CD8-positive, alpha-beta memory T cell (primary cell): ENCODE data around the gene LCN15. TPM values are rescaled to one million over a fixed set of nuclear protein-coding genes. Genes with fewer than 3 reads are reported as not detected.
A peak's percentile ranks its signal among the peaks of the same experiment; 100 is the strongest.

Source experiments
- CTCF ChIA-PET: fragments of 350-600 bp; sonication (Branson Sonifier 250); formaldehyde crosslinking; loops from one replicate; lab custom pipeline; 2021; ENCODE audit warnings: antibody characterized with exemption; lab: Charles Lee
- POLR2A ChIA-PET: fragments of 350-600 bp; sonication (Branson Sonifier 250); formaldehyde crosslinking; loops from one replicate; lab custom pipeline; 2021; ENCODE audit warnings: antibody characterized with exemption; lab: Charles Lee
- DNase-seq, 5 donors: peaks; one replicate each; pipeline versions ENCODE4 v3.0.0 to v3.0.0-alpha.2; 2020 to 2022; ENCODE audit warnings: mixed read lengths in 1 of 5
- H3K27ac ChIP-seq: one replicate; pipeline ENCODE4 v1.7.0; 2013; ENCODE audit warnings: low read depth, mild to moderate bottlenecking, low read length, moderate library complexity
- H3K27me3 ChIP-seq: 2 replicates; pipeline ENCODE4 v1.7.0; 2013; ENCODE audit warnings: low read length, mild to moderate bottlenecking; ENCODE audit not compliant: insufficient read depth, poor library complexity, severe bottlenecking
- H3K36me3 ChIP-seq: 2 replicates; pipeline ENCODE4 v1.7.0; 2013; ENCODE audit warnings: mild to moderate bottlenecking, low read length, moderate library complexity; ENCODE audit not compliant: insufficient read depth
- H3K4me1 ChIP-seq: 2 replicates; pipeline ENCODE4 v1.7.0; 2013; ENCODE audit warnings: mild to moderate bottlenecking, low read length, moderate library complexity; ENCODE audit not compliant: insufficient read depth
- H3K4me3 ChIP-seq: 2 replicates; pipeline ENCODE4 v1.7.0; 2013; ENCODE audit warnings: mild to moderate bottlenecking, low read length
- H3K9me3 ChIP-seq: 2 replicates; pipeline ENCODE4 v1.7.0; 2013; ENCODE audit warnings: mild to moderate bottlenecking, low read length
- H3K27ac Mint-ChIP-seq, 8 donors: one replicate each; pipeline ENCODE4 v1.8.0; 2020 to 2021; ENCODE audit warnings: mixed read lengths in 8 of 8, mild to moderate bottlenecking in 6 of 8, inconsistent platforms in 3 of 8, moderate library complexity in 3 of 8
- H3K27me3 Mint-ChIP-seq, 2 donors: one replicate each; pipeline ENCODE4 v1.8.0; 2020 to 2021; ENCODE audit warnings: mixed read lengths in 2 of 2, mild to moderate bottlenecking in 1 of 2, moderate library complexity in 1 of 2
- H3K36me3 Mint-ChIP-seq, 3 donors: one replicate each; pipeline ENCODE4 v1.8.0; 2020 to 2021; ENCODE audit warnings: mixed read lengths in 3 of 3, inconsistent platforms in 1 of 3, mild to moderate bottlenecking in 1 of 3
- H3K4me1 Mint-ChIP-seq, 3 donors: one replicate each; pipeline ENCODE4 v1.8.0; 2020 to 2021; ENCODE audit warnings: mixed read lengths in 3 of 3, inconsistent platforms in 1 of 3, mild to moderate bottlenecking in 1 of 3
- H3K4me3 Mint-ChIP-seq, 7 donors: one replicate each; pipeline ENCODE4 v1.8.0; 2020 to 2021; ENCODE audit warnings: mixed read lengths in 7 of 7, mild to moderate bottlenecking in 6 of 7, moderate library complexity in 4 of 7, inconsistent platforms in 2 of 7
- H3K9me3 Mint-ChIP-seq, 5 donors: one replicate each; pipeline ENCODE4 v1.8.0; 2020 to 2022; ENCODE audit warnings: mixed read lengths in 5 of 5, mild to moderate bottlenecking in 3 of 5, moderate library complexity in 2 of 5, inconsistent platforms in 1 of 5
- polyA plus RNA-seq: library from polyadenylated mRNA; unstranded; fragments of 300-500 nt; fragmentation: Illumina TruSeq; gene quantifications from one replicate; pipeline ENCODE4 v1.2.3, GENCODE V29; 2021
- total RNA-seq, 2 experiments: library from RNA; stranded (reverse); gene quantifications; one replicate each; pipeline ENCODE4 v1.2.3, GENCODE V29; 2021

The LCN15 gene
- total and polyA plus RNA-seq, 3 experiments from 2014 or later, result not detected

GRCh38 chr9:136732444-136733178, 31.7 kb downstream of the LCN15 start:
- Mint-ChIP-seq H3K27ac (peak overlapping the region in 1 of 8 donors; percentile 32), H3K27me3 (peaks cover 0 to under 1% of the 10 kb centered on the region in 2 donors), H3K36me3 (peaks cover 0 to 1% (median 0%) of the 10 kb centered on the region in 3 donors), H3K4me1 (peaks cover 0 to under 1% (median 0%) of the 10 kb centered on the region in 3 donors), H3K9me3 (no peaks in the 10 kb centered on the region), H3K4me3 (no peak overlapping the region)
- DNase-seq, result no peak
- Histone ChIP-seq H3K36me3 (no peaks in the 10 kb centered on the region), H3K27ac (no peak overlapping the region), H3K4me1 (peaks cover 5% of the 10 kb centered on the region), H3K27me3 (no peaks in the 10 kb centered on the region), H3K9me3 (no peaks in the 10 kb centered on the region), H3K4me3 (no peak overlapping the region)
- ChIA-PET POLR2A (no interaction called here), CTCF (no interaction called here)

- H3K36me3 Mint-ChIP-seq, result peaks cover 4 to 23% (median 6%) of the 10 kb centered on the region in 3 donors
- peak overlapping the region in 2 of 8 donors; percentile 60 to 83 for H3K27ac Mint-ChIP-seq
- Histone ChIP-seq H3K27ac (no peak overlapping the region), H3K4me3 (no peak overlapping the region), H3K4me1 (peaks cover 28% of the 10 kb centered on the region), H3K36me3 (peaks cover 17% of the 10 kb centered on the region), H3K9me3 (no peaks in the 10 kb centered on the region), H3K27me3 (no peaks in the 10 kb centered on the region)
- H3K9me3 Mint-ChIP-seq, result no peaks in the 10 kb centered on the region
- peak overlapping the region in 4 of 7 donors; percentile 12 to 83 (median 52) for H3K4me3 Mint-ChIP-seq
- no peak for DNase-seq
- ChIA-PET POLR2A (interaction anchor here (1.4 kb wide), 1 partner anchor 43 kb away, joined by 3 read pairs; the partner anchor contains the start of gene AGPAT2), CTCF (interaction anchor here (0.9 kb wide), 1 partner anchor 58 kb away, joined by 3 read pairs; no protein-coding TSS in a partner anchor)
- peaks cover 0 to 7% of the 10 kb centered on the region in 2 donors for H3K27me3 Mint-ChIP-seq
- H3K4me1 Mint-ChIP-seq, result peaks cover 16 to 23% (median 17%) of the 10 kb centered on the region in 3 donors
Observed at GRCh38 chr9:136729926-136730325, 34.4 kb downstream of the LCN15 start.

GRCh38 chr9:136729144-136729543, 35.2 kb downstream of the LCN15 start:
- Mint-ChIP-seq H3K36me3 (peaks cover 8 to 31% (median 9%) of the 10 kb centered on the region in 3 donors), H3K4me1 (peaks cover 21 to 30% (median 22%) of the 10 kb centered on the region in 3 donors), H3K4me3 (peak overlapping the region; percentile 12 to 83 (median 50)), H3K9me3 (no peaks in the 10 kb centered on the region), H3K27ac (peak overlapping the region in 2 of 8 donors; percentile 9 to 83), H3K27me3 (peaks cover 0 to 7% of the 10 kb centered on the region in 2 donors)
- CTCF ChIA-PET, result interaction anchor here (0.9 to 1.9 kb wide), 3 partner anchors 12 to 306 kb away, joined by 3 to 11 read pairs (median 3); no protein-coding TSS in a partner anchor
- POLR2A ChIA-PET, result interaction anchor here (1.2 to 1.4 kb wide), 2 partner anchors 42 to 635 kb away, joined by 3 read pairs; partner anchors contain the start of gene AGPAT2
- H3K9me3 ChIP-seq, result no peaks in the 10 kb centered on the region
- H3K27ac ChIP-seq, result peak overlapping the region; percentile 31
- peaks cover 28% of the 10 kb centered on the region for H3K4me1 ChIP-seq
- H3K36me3 ChIP-seq, result peaks cover 21% of the 10 kb centered on the region
- peak overlapping the region; percentile 98 for H3K4me3 ChIP-seq
- DNase-seq, result no peak
- no peaks in the 10 kb centered on the region for H3K27me3 ChIP-seq

GRCh38 chr9:136728548-136729123, 35.7 kb downstream of the LCN15 start:
- DNase-seq, result no peak
- Histone ChIP-seq H3K9me3 (no peaks in the 10 kb centered on the region), H3K4me1 (peaks cover 28% of the 10 kb centered on the region), H3K27ac (peak overlapping the region; percentile 31), H3K36me3 (peaks cover 25% of the 10 kb centered on the region), H3K27me3 (no peaks in the 10 kb centered on the region), H3K4me3 (peak overlapping the region; percentile 98)
- Mint-ChIP-seq H3K27me3 (peaks cover 0 to 7% of the 10 kb centered on the region in 2 donors), H3K4me1 (peaks cover 23 to 35% (median 24%) of the 10 kb centered on the region in 3 donors), H3K9me3 (no peaks in the 10 kb centered on the region), H3K36me3 (peaks cover 9 to 36% (median 9%) of the 10 kb centered on the region in 3 donors), H3K4me3 (peak overlapping the region in 6 of 7 donors; percentile 4 to 83 (median 42)), H3K27ac (peak overlapping the region in 1 of 8 donors; percentile 83)
- POLR2A ChIA-PET, result interaction anchor here (0.6 to 1.9 kb wide), 9 partner anchors 9 to 634 kb away, joined by 3 to 8 read pairs (median 5); partner anchors contain the start of gene MAN1B1
- CTCF ChIA-PET, result interaction anchor here (0.9 to 1.9 kb wide), 4 partner anchors 13 to 306 kb away, joined by 3 to 11 read pairs (median 4); no protein-coding TSS in a partner anchor

- Mint-ChIP-seq H3K27me3 (peaks cover 0 to 7% of the 10 kb centered on the region in 2 donors), H3K4me1 (peaks cover 23 to 36% (median 24%) of the 10 kb centered on the region in 3 donors), H3K36me3 (peaks cover 9 to 41% (median 10%) of the 10 kb centered on the region in 3 donors), H3K4me3 (peak overlapping the region; percentile 76 to 98 (median 96)), H3K27ac (peak overlapping the region in 3 of 8 donors; percentile 39 to 97 (median 51)), H3K9me3 (no peaks in the 10 kb centered on the region)
- Histone ChIP-seq H3K4me3 (peak overlapping the region; percentile 98), H3K4me1 (peaks cover 28% of the 10 kb centered on the region), H3K36me3 (peaks cover 28% of the 10 kb centered on the region), H3K9me3 (no peaks in the 10 kb centered on the region), H3K27me3 (no peaks in the 10 kb centered on the region), H3K27ac (peak overlapping the region; percentile 84)
- ChIA-PET POLR2A (interaction anchor here (0.6 to 1.9 kb wide), 10 partner anchors 9 to 634 kb away, joined by 3 to 8 read pairs (median 4); partner anchors contain the start of genes DNLZ and MAN1B1), CTCF (interaction anchor here (1.0 to 1.9 kb wide), 4 partner anchors 13 to 307 kb away, joined by 3 to 11 read pairs (median 6); no protein-coding TSS in a partner anchor)
- peak; percentile 85 to 94 (median 90) for DNase-seq
Observed at GRCh38 chr9:136728080-136728547, 36.2 kb downstream of the LCN15 start.

GRCh38 chr9:136726631-136727191, 37.6 kb downstream of the LCN15 start:
- H3K27ac ChIP-seq, result peak overlapping the region; percentile 84
- POLR2A ChIA-PET, result interaction anchor here (0.6 to 1.9 kb wide), 4 partner anchors 8 to 188 kb away, joined by 3 to 6 read pairs (median 4); partner anchors contain the start of gene AGPAT2
- no peaks in the 10 kb centered on the region for H3K9me3 ChIP-seq
- no peaks in the 10 kb centered on the region for H3K27me3 ChIP-seq
- peak overlapping the region; percentile 95 to 98 (median 98) for H3K4me3 Mint-ChIP-seq
- H3K4me1 Mint-ChIP-seq, result peaks cover 23 to 36% (median 24%) of the 10 kb centered on the region in 3 donors
- peaks cover 28% of the 10 kb centered on the region for H3K36me3 ChIP-seq
- CTCF ChIA-PET, result interaction anchor here (1.0 to 1.9 kb wide), 8 partner anchors 12 to 363 kb away, joined by 3 to 6 read pairs (median 4); partner anchors contain the start of genes DNLZ and LCN8
- DNase-seq, result peak in 3 of 5 donors; percentile 23 to 66 (median 36)
- H3K36me3 Mint-ChIP-seq, result peaks cover 9 to 45% (median 10%) of the 10 kb centered on the region in 3 donors
- no peaks in the 10 kb centered on the region for H3K9me3 Mint-ChIP-seq
- peaks cover 28% of the 10 kb centered on the region for H3K4me1 ChIP-seq
- H3K27ac Mint-ChIP-seq, result peak overlapping the region; percentile 80 to 98 (median 96)
- H3K27me3 Mint-ChIP-seq, result peaks cover 0 to 7% of the 10 kb centered on the region in 2 donors
- peak overlapping the region; percentile 98 for H3K4me3 ChIP-seq

GRCh38 chr9:136726118-136726517, 38.2 kb downstream of the LCN15 start:
- Histone ChIP-seq H3K36me3 (peaks cover 28% of the 10 kb centered on the region), H3K4me3 (peak overlapping the region; percentile 98), H3K27ac (peak overlapping the region; percentile 84), H3K9me3 (no peaks in the 10 kb centered on the region), H3K27me3 (no peaks in the 10 kb centered on the region), H3K4me1 (peaks cover 28% of the 10 kb centered on the region)
- ChIA-PET POLR2A (interaction anchor here (0.6 to 1.2 kb wide), 2 partner anchors 25 to 39 kb away, joined by 3 to 4 read pairs; partner anchors contain the start of gene AGPAT2), CTCF (interaction anchor here (0.8 to 1.5 kb wide), 4 partner anchors 11 to 59 kb away, joined by 3 to 6 read pairs (median 3); partner anchors contain the start of gene LCN8)
- peak overlapping the region; percentile 95 to 98 (median 98) for H3K4me3 Mint-ChIP-seq
- DNase-seq, result no peak
- H3K27me3 Mint-ChIP-seq, result peaks cover 0 to 7% of the 10 kb centered on the region in 2 donors
- peaks cover 9 to 49% (median 10%) of the 10 kb centered on the region in 3 donors for H3K36me3 Mint-ChIP-seq
- peaks cover 23 to 39% (median 24%) of the 10 kb centered on the region in 3 donors for H3K4me1 Mint-ChIP-seq
- no peaks in the 10 kb centered on the region for H3K9me3 Mint-ChIP-seq
- peak overlapping the region in 6 of 8 donors; percentile 80 to 97 (median 96) for H3K27ac Mint-ChIP-seq
